Right lobe of liver (tissue), 6 donors: ENCODE data around the gene RADIL. TPM values are rescaled to one million over a fixed set of nuclear protein-coding genes. Genes with fewer than 3 reads are reported as not detected.
A peak's percentile ranks its signal among the peaks of the same experiment; 100 is the strongest.

Experiments used
- ATAC-seq, 4 donors: fragments of 200-7000 bp; cut with Tn5 transposase; one replicate each; pipeline ENCODE4 v1.9.1; 2020; ENCODE audit warnings: mild to moderate bottlenecking in 4 of 4, moderate library complexity in 4 of 4
- DNase-seq, 3 donors: peaks; one replicate each; pipeline ENCODE4 v3.0.0-alpha.2; 2020
- H3K27ac ChIP-seq, 3 donors: fragments of 200-600 bp; one replicate each; pipeline ENCODE4 v1.8.0; 2022
- H3K27me3 ChIP-seq, 2 donors: fragments of 200-600 bp; one replicate each; pipeline ENCODE4 v1.8.0; 2022
- H3K36me3 ChIP-seq, 4 donors: fragments of 200-600 bp; sonication (generic) in 1 of 4; one replicate each; pipeline versions ENCODE4 v1.5.1 to v1.8.0; 2017 to 2022; ENCODE audit warnings: control low read depth in 1 of 4
- H3K4me1 ChIP-seq, 4 donors: fragments of 200-600 bp; sonication (generic) in 1 of 4; one replicate each; pipeline versions ENCODE4 v1.5.1 to v1.8.0; 2017 to 2022; ENCODE audit warnings: control low read depth in 1 of 4
- H3K4me3 ChIP-seq, 3 donors: fragments of 200-600 bp; one replicate each; pipeline ENCODE4 v1.8.0; 2022
- H3K9me3 ChIP-seq, 4 donors: fragments of 200-600 bp; sonication (generic) in 1 of 4; one replicate each; pipeline versions ENCODE4 v1.5.1 to v1.8.0; 2017 to 2022; ENCODE audit warnings: control low read depth in 1 of 4
- POLR2A ChIP-seq: fragments of 450-650 bp; IDR thresholded peaks from one replicate; pipeline ENCODE4 v1.6.1; 2017; ENCODE audit warnings: antibody characterized with exemption, mild to moderate bottlenecking
- WGBS: methylation state at CpG from one replicate; pipeline ENCODE4 v1.1.6; 2018; ENCODE audit warnings: low coverage, low lambda C conversion rate; ENCODE audit not compliant: insufficient coverage; ENCODE audit errors: missing lambda C conversion rate; 5-methylcytosine and 5-hydroxymethylcytosine counted together
- intact Hi-C, 2 donors: fragments of 100-400 bp; cut with DNase I; formaldehyde crosslinking; loops; one replicate each; pipeline versions ENCODE4 v1.11.2 to v1.14.1; 2022
- total RNA-seq, 6 experiments: library from RNA; depleted of rRNA in 2 of 6; stranded (reverse); fragments of >200 nt in 2 of 6; fragmentation: NEBNext Ultra II Directional in 3 of 6; extraction: Animal tissue kit (Norgen Biotek cat#: 25700) in 3 of 6; gene quantifications; one replicate each; pipeline versions ENCODE4 v1.1.0 to v1.2.4, GENCODE V29; 2016 to 2023
- TF ChIP-seq, protein P1 (sequence below), 4 donors: fragments of 200-600 bp in 3 of 4; fragments of 450-650 bp in 1 of 4; IDR thresholded peaks; one replicate each; pipeline versions ENCODE4 v1.5.1 to v1.8.0; 2016 to 2022; ENCODE audit warnings: antibody characterized with exemption in 4 of 4, mild to moderate bottlenecking in 2 of 4
- donor health status: DM: no; HTN: yes; CAD: no.
- donor health status: DM: no; HTN: no; CAD: no.
- donor health status: DM: no; HTN: no; CAD: no.
- donor health status: DM: no; HTN: yes; CAD: no.
- donor health status: DM: no; HTN: yes; CAD: no.

Gene RADIL
- total RNA-seq, 6 experiments from 2014 or later = 0.20 to 1.6 (median 0.34) TPM; not detected in 2

DNA sequence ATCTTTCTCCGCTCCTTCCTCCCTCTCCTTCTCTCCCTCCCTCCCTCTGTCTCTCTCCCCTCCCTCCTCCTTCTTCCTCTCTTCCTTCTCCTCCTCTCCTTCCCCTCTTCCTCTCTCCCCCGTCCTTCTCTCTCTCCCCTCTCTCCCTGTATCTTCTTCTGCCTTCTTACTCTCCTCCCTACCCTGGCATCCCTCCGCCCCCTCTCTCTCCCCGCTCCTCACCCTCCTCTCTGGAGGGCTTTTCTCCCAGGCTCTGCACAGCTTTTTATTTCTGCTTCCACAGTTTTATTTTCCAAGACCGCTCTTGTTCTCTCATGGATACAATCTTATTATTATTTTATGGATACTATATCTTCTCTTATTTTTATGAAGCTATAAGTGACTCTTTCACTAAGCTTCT lies 75.5 kb downstream of the RADIL start:
- H3K4me3 ChIP-seq = no peak overlapping the region
- H3K9me3 ChIP-seq = no peaks in the 10 kb centered on the region
- no peak for TF ChIP-seq POLR2A
- TF ChIP-seq, protein P1, sequence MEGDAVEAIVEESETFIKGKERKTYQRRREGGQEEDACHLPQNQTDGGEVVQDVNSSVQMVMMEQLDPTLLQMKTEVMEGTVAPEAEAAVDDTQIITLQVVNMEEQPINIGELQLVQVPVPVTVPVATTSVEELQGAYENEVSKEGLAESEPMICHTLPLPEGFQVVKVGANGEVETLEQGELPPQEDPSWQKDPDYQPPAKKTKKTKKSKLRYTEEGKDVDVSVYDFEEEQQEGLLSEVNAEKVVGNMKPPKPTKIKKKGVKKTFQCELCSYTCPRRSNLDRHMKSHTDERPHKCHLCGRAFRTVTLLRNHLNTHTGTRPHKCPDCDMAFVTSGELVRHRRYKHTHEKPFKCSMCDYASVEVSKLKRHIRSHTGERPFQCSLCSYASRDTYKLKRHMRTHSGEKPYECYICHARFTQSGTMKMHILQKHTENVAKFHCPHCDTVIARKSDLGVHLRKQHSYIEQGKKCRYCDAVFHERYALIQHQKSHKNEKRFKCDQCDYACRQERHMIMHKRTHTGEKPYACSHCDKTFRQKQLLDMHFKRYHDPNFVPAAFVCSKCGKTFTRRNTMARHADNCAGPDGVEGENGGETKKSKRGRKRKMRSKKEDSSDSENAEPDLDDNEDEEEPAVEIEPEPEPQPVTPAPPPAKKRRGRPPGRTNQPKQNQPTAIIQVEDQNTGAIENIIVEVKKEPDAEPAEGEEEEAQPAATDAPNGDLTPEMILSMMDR (IDR thresholded peaks at IDR 0.05) = no peak
- ATAC-seq (no peak), DNase-seq (no peak)
- intact Hi-C loops = loop anchor here in 1 of 2 donors (10.0 kb wide), 1 partner anchor 277 kb away; no protein-coding TSS in a partner anchor
- 45% methylated on average over 5 of the region's 5 CpGs for WGBS
- no peaks in the 10 kb centered on the region for H3K4me1 ChIP-seq
- H3K27me3 ChIP-seq = no peaks in the 10 kb centered on the region
- H3K27ac ChIP-seq = no peak overlapping the region
- no peaks in the 10 kb centered on the region for H3K36me3 ChIP-seq

DNA sequence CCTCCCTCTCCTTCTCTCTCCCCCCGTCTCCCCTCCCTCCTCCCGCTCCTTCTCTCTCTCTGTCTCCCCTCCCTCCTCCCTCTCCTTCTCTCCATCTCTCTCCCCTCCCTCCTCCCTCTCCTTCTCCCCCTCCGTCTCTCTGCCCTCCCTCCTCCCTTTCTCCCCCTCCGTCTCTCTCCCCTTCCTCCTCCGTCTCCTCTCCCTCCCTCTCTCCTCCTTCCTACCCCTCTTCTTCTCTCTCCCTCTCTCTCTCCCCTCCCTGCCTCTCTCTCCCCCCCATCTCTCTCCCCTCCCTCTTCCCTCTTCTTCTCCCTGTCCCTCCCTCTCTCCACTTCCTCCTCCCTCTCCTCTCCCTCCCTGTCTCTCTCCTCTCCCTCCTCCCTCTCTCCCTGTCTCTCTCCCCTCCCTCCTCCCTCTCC lies 75.9 kb downstream of the RADIL start:
- Histone ChIP-seq H3K27me3 (no peaks in the 10 kb centered on the region), H3K27ac (no peak overlapping the region), H3K4me3 (no peak overlapping the region), H3K9me3 (no peaks in the 10 kb centered on the region), H3K36me3 (no peaks in the 10 kb centered on the region), H3K4me1 (no peaks in the 10 kb centered on the region)
- WGBS = 13% methylated on average over 5 of the region's 5 CpGs
- ATAC-seq = no peak
- DNase-seq = no peak
- TF ChIP-seq, protein P1 (IDR thresholded peaks at IDR 0.05) = no peak
- no peak for TF ChIP-seq POLR2A
- intact Hi-C loops = loop anchor here in 1 of 2 donors (10.0 kb wide), 1 partner anchor 277 kb away; no protein-coding TSS in a partner anchor

DNA sequence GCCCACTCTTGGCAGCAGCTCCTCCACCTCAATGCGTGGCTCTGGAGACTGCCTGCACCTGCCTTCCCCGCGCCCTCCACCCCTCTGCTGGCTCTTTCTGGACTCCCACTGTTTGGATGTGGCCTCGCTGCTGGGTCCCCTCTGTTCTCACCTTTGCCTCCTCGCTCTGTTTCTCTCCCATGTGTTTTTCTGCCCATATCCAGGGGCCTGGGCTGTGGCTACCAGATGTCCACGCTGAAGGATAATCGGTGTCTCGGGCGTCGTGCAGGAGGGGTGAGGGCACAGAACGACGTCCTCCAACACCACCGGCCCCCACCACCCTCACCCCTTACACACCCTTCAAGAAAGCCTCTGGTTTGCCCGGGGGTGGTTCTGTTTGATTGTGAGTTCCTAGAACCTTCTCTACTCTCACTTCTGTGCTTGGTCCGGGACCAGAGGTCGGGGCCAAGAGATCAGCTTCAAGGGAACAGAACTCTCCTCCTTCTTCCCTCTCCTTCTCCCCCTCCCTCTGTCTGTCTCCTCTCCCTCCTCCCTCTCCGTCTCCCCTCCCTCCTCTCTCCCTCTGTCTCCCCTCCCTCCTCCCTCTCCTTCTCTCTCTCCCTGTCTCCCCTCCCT lies 76.4 kb downstream of the RADIL start:
- ATAC-seq (peak in 1 of 4 donors; percentile 10), DNase-seq (no peak)
- WGBS = 48% methylated on average over 14 of the region's 17 CpGs
- intact Hi-C loops = loop anchor here in 1 of 2 donors (10.0 kb wide), 1 partner anchor 278 kb away; no protein-coding TSS in a partner anchor
- H3K9me3 ChIP-seq = no peaks in the 10 kb centered on the region
- TF ChIP-seq, protein P1 (IDR thresholded peaks at IDR 0.05) = no peak
- no peak for TF ChIP-seq POLR2A
- no peaks in the 10 kb centered on the region for H3K36me3 ChIP-seq
- H3K4me1 ChIP-seq = no peaks in the 10 kb centered on the region
- H3K27me3 ChIP-seq = no peaks in the 10 kb centered on the region
- H3K4me3 ChIP-seq = no peak overlapping the region
- H3K27ac ChIP-seq = no peak overlapping the region

DNA sequence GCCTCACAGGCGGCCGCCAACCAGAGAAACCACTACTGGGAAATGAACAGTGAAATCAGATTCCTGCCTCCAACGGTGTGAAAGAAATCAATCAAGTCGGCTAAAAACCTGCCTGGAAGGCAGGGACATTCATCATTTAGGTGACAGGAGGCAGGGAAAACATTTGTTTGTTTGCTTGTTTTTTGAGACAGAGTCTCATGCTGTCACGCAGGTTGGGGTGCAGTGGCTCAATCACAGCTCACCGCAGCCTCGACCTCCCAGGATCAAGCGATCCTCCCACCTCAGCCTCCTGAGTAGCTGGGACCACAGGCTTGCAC lies 77.6 kb downstream of the RADIL start:
- Histone ChIP-seq H3K4me1 (no peaks in the 10 kb centered on the region), H3K27ac (no peak overlapping the region), H3K36me3 (no peaks in the 10 kb centered on the region), H3K4me3 (no peak overlapping the region), H3K9me3 (no peaks in the 10 kb centered on the region), H3K27me3 (no peaks in the 10 kb centered on the region)
- intact Hi-C loops = loop anchor here in 1 of 2 donors (10.0 kb wide), 1 partner anchor 279 kb away; no protein-coding TSS in a partner anchor
- TF ChIP-seq, protein P1 (IDR thresholded peaks at IDR 0.05) = no peak
- no peak for TF ChIP-seq POLR2A
- DNase-seq (no peak), ATAC-seq (no peak)
- WGBS = 73% methylated on average over 7 of the region's 8 CpGs
